ENCODE measurements around the gene DOP1B. TPM values are rescaled to one million over a fixed set of nuclear protein-coding genes. Genes with fewer than 3 reads are reported as not detected.

Gene DOP1B
- polyA plus RNA-seq, 3 donors from 2014 or later, result 2.5 to 15.5 (median 4.5) TPM

- no peak overlapping the region for H3K27ac Mint-ChIP-seq
- no peak overlapping the region for H3K4me3 Mint-ChIP-seq
- peaks cover 0 to 3% (median 2%) of the 10 kb centered on the region in 3 donors for H3K27me3 Mint-ChIP-seq (ENCODE audit: low read depth in 3 of 3)
- no peaks in the 10 kb centered on the region for H3K9me3 Mint-ChIP-seq
- H3K36me3 Mint-ChIP-seq, result peaks cover 11 to 17% (median 14%) of the 10 kb centered on the region in 3 donors
- peaks cover 9 to 23% of the 10 kb centered on the region in 2 donors for H3K4me1 Mint-ChIP-seq
- no peak for DNase-seq
Measured at GRCh38 chr21:36205962-36206361, 49.3 kb downstream of the DOP1B start.

Other genes with a start within 250 kb of the DOP1B start
- gene SETD4, start 96.3 kb upstream of the DOP1B start, polyA plus RNA-seq, result 10 to 100 TPM in 1 of 3 donors, 1 to 10 TPM in 2; 6.5 to 11.2 (median 8.6) TPM
- gene CBR1, start 86.8 kb upstream of the DOP1B start, polyA plus RNA-seq, result 10 to 100 TPM; 60.1 to 69.6 (median 62.1) TPM
- gene CBR3, start 21.7 kb upstream of the DOP1B start, polyA plus RNA-seq, result 1 to 10 TPM; 1.1 to 5.1 (median 1.5) TPM
- gene MORC3, start 163.4 kb downstream of the DOP1B start, polyA plus RNA-seq, result 10 to 100 TPM; 22.0 to 40.6 (median 25.1) TPM
- 1 to 10 TPM; 2.4 to 8.4 (median 3.0) TPM for gene CHAF1B, start 228.6 kb downstream of the DOP1B start, polyA plus RNA-seq

All from immature natural killer cell (primary cell).